Suprapubic skin (tissue), 4 donors: ENCODE measurements around the gene MCFD2. TPM values are rescaled to one million over a fixed set of nuclear protein-coding genes. Genes with fewer than 3 reads are reported as not detected.

Source experiments
- DNase-seq, 2 donors: peaks; one replicate each; pipeline ENCODE4 v3.0.0-alpha.2; 2019; ENCODE audit warnings: low spot score in 2 of 2
- H3K27ac ChIP-seq: fragments of 200-600 bp; sonication (generic); one replicate; pipeline ENCODE4 v1.5.1; 2019
- H3K27me3 ChIP-seq: fragments of 200-600 bp; sonication (generic); one replicate; pipeline ENCODE4 v1.5.1; 2019
- H3K36me3 ChIP-seq: fragments of 200-600 bp; sonication (generic); one replicate; pipeline ENCODE4 v1.5.1; 2019
- H3K4me1 ChIP-seq: fragments of 200-600 bp; sonication (generic); one replicate; pipeline ENCODE4 v1.5.1; 2019
- H3K4me3 ChIP-seq: fragments of 200-600 bp; sonication (generic); one replicate; pipeline ENCODE4 v1.5.1; 2019; ENCODE audit warnings: mild to moderate bottlenecking
- H3K9me3 ChIP-seq: fragments of 200-600 bp; sonication (generic); one replicate; pipeline ENCODE4 v1.5.1; 2019
- EP300 ChIP-seq: sonication (generic); formaldehyde crosslinking; IDR thresholded peaks from one replicate; pipeline ENCODE4 v1.6.1; 2017; ENCODE audit warnings: antibody characterized with exemption
- POLR2A ChIP-seq, 2 donors: fragments of 450-650 bp; IDR thresholded peaks; one replicate each; pipeline ENCODE4 v1.6.1; 2017; ENCODE audit warnings: antibody characterized with exemption in 2 of 2, mild to moderate bottlenecking in 2 of 2, moderate library complexity in 2 of 2
- POLR2AphosphoS5 ChIP-seq, 3 donors: sonication (generic); formaldehyde crosslinking; IDR thresholded peaks; one replicate each; pipeline ENCODE4 v1.6.1; 2017; ENCODE audit warnings: antibody characterized with exemption in 3 of 3
- WGBS: methylation state at CpG from one replicate; pipeline ENCODE4 v1.1.5; 2018; 5-methylcytosine and 5-hydroxymethylcytosine counted together
- total RNA-seq, 4 donors: library from RNA; depleted of rRNA; stranded (reverse); fragments of >200 nt; gene quantifications; one replicate each; pipeline ENCODE4 v1.1.0, GENCODE V29; 2016
- TF ChIP-seq, protein P1 (sequence below), 2 donors: fragments of 200-600 bp in 1 of 2; fragments of 450-650 bp in 1 of 2; sonication (generic) in 1 of 2; IDR thresholded peaks; one replicate each; pipeline ENCODE4 v1.5.1; 2016 to 2019; ENCODE audit warnings: antibody characterized with exemption in 2 of 2, mild to moderate bottlenecking in 1 of 2, moderate library complexity in 1 of 2

Gene MCFD2
- total RNA-seq, 4 donors from 2014 or later = 40.5 to 42.4 (median 41.6) TPM

GRCh38 chr2:46929612-46930011, 14.0 kb upstream of the MCFD2 start:
- 94% methylated on average over 1 of the region's 1 CpG for WGBS

GRCh38 chr2:46926863-46927262, 11.3 kb upstream of the MCFD2 start:
- TF ChIP-seq EP300 (no peak), POLR2A (IDR thresholded peaks at IDR 0.05) (no peak), POLR2AphosphoS5 (IDR thresholded peaks at IDR 0.05) (no peak)
- TF ChIP-seq, protein P1, sequence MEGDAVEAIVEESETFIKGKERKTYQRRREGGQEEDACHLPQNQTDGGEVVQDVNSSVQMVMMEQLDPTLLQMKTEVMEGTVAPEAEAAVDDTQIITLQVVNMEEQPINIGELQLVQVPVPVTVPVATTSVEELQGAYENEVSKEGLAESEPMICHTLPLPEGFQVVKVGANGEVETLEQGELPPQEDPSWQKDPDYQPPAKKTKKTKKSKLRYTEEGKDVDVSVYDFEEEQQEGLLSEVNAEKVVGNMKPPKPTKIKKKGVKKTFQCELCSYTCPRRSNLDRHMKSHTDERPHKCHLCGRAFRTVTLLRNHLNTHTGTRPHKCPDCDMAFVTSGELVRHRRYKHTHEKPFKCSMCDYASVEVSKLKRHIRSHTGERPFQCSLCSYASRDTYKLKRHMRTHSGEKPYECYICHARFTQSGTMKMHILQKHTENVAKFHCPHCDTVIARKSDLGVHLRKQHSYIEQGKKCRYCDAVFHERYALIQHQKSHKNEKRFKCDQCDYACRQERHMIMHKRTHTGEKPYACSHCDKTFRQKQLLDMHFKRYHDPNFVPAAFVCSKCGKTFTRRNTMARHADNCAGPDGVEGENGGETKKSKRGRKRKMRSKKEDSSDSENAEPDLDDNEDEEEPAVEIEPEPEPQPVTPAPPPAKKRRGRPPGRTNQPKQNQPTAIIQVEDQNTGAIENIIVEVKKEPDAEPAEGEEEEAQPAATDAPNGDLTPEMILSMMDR (IDR thresholded peaks at IDR 0.05) = no peak
- Histone ChIP-seq H3K27ac (no peak overlapping the region), H3K9me3 (no peaks in the 10 kb centered on the region), H3K4me1 (peaks cover 5% of the 10 kb centered on the region), H3K4me3 (no peak overlapping the region), H3K36me3 (no peaks in the 10 kb centered on the region), H3K27me3 (no peaks in the 10 kb centered on the region)
- no peak for DNase-seq
- WGBS = 98% methylated on average over 2 of the region's 2 CpGs

More at GRCh38 chr2:46929612-46930011, 14.0 kb upstream of the MCFD2 start:
- Histone ChIP-seq H3K4me3 (no peak overlapping the region), H3K27ac (no peak overlapping the region), H3K9me3 (no peaks in the 10 kb centered on the region), H3K36me3 (no peaks in the 10 kb centered on the region), H3K27me3 (no peaks in the 10 kb centered on the region), H3K4me1 (peaks cover 5% of the 10 kb centered on the region)
- DNase-seq = no peak
- TF ChIP-seq POLR2AphosphoS5 (IDR thresholded peaks at IDR 0.05) (no peak), POLR2A (IDR thresholded peaks at IDR 0.05) (no peak)

GRCh38 chr2:46925474-46926351, 10.1 kb upstream of the MCFD2 start:
- Histone ChIP-seq H3K36me3 (no peaks in the 10 kb centered on the region), H3K9me3 (no peaks in the 10 kb centered on the region), H3K4me1 (peaks cover 5% of the 10 kb centered on the region), H3K27ac (no peak overlapping the region), H3K27me3 (no peaks in the 10 kb centered on the region), H3K4me3 (no peak overlapping the region)
- 72% methylated on average over 6 of the region's 6 CpGs for WGBS
- no peak for DNase-seq
- TF ChIP-seq, protein P1 (IDR thresholded peaks at IDR 0.05) = no peak
- TF ChIP-seq EP300 (no peak), POLR2A (IDR thresholded peaks at IDR 0.05) (no peak), POLR2AphosphoS5 (IDR thresholded peaks at IDR 0.05) (no peak)

DNA sequence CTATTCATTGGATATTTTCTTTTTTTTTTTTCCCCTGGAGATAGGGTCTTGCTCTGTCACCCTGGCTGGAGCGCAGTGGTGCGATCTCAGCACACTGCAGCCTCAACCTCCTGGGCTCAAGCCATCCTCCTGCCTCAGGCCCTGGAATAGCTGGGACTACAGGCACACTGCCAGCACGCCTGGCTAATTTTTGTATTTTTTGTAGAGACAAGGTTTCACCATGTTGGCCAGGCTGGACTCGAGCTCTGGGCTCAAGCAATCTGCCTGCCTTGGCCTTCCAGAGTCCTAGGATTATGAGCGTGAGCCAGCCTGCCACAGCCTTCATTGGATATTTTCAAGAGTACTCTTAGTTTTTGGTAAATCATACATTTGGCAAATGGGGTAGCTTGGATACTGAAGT, 9.0 kb upstream of the MCFD2 start:
- H3K4me1 ChIP-seq = peaks cover 5% of the 10 kb centered on the region
- TF ChIP-seq EP300 = no peak
- no peak for TF ChIP-seq POLR2A (IDR thresholded peaks at IDR 0.05)
- TF ChIP-seq, protein P1 (IDR thresholded peaks at IDR 0.05) = no peak
- H3K4me3 ChIP-seq = no peak overlapping the region
- no peaks in the 10 kb centered on the region for H3K9me3 ChIP-seq
- 66% methylated on average over 5 of the region's 5 CpGs for WGBS
- H3K36me3 ChIP-seq = no peaks in the 10 kb centered on the region
- no peak overlapping the region for H3K27ac ChIP-seq
- DNase-seq = no peak
- H3K27me3 ChIP-seq = no peaks in the 10 kb centered on the region

- H3K9me3 ChIP-seq = no peaks in the 10 kb centered on the region
- no peak for TF ChIP-seq POLR2AphosphoS5 (IDR thresholded peaks at IDR 0.05)
- TF ChIP-seq POLR2A (IDR thresholded peaks at IDR 0.05) = no peak
- no peak for TF ChIP-seq EP300
- TF ChIP-seq, protein P1 (IDR thresholded peaks at IDR 0.05) = no peak
- H3K27me3 ChIP-seq = no peaks in the 10 kb centered on the region
- no peak overlapping the region for H3K27ac ChIP-seq
- no peaks in the 10 kb centered on the region for H3K36me3 ChIP-seq
- H3K4me1 ChIP-seq = peaks cover 5% of the 10 kb centered on the region
- 100% methylated on average over 2 of the region's 2 CpGs for WGBS
- DNase-seq = no peak
- H3K4me3 ChIP-seq = no peak overlapping the region
Measured at GRCh38 chr2:46924038-46924437, 8.4 kb upstream of the MCFD2 start.
